ENCODE measurements around the gene DLG5. TPM values are rescaled to one million over a fixed set of nuclear protein-coding genes. Genes with fewer than 3 reads are reported as not detected.

The DLG5 gene
- total RNA-seq, 4 donors from 2014 or later, result 45.4 to 92.4 (median 61.2) TPM

DNA sequence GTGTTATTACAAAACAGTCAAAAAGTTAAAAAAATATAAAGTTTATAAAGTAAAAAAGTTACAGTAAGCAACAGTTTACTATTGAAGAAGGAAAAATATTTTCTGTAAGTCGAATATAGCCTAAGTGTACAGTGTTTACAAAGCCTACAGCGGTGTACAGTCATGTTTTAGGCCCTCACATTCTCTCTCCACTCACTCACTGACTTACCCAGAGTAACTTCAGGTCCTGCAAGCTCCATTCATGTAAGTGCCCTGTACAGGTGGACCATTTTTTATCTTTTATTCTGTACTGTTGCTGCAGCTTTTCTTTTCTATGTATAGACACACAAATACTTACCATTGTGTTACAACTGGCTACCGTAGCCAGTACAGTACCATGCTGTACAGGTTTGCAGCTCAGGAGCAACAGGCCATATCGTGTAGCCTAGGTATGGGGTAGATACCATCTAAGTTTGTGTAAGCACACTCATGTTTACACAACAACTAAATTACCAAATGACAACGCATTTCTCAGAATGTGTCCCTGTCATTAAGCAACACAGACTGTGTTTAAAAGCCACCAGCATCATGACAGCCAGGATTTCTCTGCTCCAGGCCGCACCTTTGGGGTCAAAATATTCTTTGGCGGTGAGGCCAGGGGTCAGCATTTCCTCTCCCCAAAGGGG lies 67.2 kb downstream of the DLG5 start:
- Histone ChIP-seq H3K4me1 (peaks cover 31 to 62% of the 10 kb centered on the region in 2 donors), H3K27ac (peak overlapping the region; percentile 18 to 74 (median 55)), H3K36me3 (no peaks in the 10 kb centered on the region), H3K27me3 (no peaks in the 10 kb centered on the region), H3K4me3 (replicated peaks in 1 of 3) (no peak overlapping the region), H3K9me3 (no peaks in the 10 kb centered on the region)
- intact Hi-C loops (cut with DNase I), result no loop called here
- DNase-seq, result no peak
- 83 to 84% methylated on average over 7 of the region's 7 CpGs for WGBS, 2 donors
- TF ChIP-seq, protein P1, sequence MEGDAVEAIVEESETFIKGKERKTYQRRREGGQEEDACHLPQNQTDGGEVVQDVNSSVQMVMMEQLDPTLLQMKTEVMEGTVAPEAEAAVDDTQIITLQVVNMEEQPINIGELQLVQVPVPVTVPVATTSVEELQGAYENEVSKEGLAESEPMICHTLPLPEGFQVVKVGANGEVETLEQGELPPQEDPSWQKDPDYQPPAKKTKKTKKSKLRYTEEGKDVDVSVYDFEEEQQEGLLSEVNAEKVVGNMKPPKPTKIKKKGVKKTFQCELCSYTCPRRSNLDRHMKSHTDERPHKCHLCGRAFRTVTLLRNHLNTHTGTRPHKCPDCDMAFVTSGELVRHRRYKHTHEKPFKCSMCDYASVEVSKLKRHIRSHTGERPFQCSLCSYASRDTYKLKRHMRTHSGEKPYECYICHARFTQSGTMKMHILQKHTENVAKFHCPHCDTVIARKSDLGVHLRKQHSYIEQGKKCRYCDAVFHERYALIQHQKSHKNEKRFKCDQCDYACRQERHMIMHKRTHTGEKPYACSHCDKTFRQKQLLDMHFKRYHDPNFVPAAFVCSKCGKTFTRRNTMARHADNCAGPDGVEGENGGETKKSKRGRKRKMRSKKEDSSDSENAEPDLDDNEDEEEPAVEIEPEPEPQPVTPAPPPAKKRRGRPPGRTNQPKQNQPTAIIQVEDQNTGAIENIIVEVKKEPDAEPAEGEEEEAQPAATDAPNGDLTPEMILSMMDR (IDR thresholded peaks at IDR 0.05), result no peak
- TF ChIP-seq POLR2A (IDR thresholded peaks at IDR 0.05), result no peak

DNA sequence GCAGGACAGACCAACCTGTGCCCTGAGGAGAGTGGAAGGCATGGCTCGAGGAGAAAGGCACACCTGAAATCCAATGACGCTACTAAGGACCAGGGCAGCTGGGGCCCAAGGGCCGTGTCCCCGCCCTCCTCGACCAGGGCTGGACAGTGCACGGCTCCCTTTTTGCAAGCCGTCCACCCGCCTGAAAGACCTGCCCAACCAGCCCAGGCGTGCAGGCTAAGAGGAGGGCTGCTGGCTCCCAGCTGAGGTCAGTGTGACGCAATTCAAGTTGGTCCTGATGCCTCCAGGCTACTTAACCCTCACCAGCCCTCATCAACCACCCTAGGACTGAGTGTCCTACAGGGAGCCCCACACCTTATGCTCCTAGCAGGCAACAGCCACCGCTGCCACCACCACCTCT lies 69.3 kb downstream of the DLG5 start:
- Histone ChIP-seq H3K27me3 (no peaks in the 10 kb centered on the region), H3K4me1 (peaks cover 31 to 56% of the 10 kb centered on the region in 2 donors), H3K9me3 (no peaks in the 10 kb centered on the region), H3K4me3 (replicated peaks in 1 of 3) (no peak overlapping the region), H3K27ac (peak overlapping the region; percentile 55 to 74 (median 61)), H3K36me3 (peaks cover 0 to 7% of the 10 kb centered on the region in 2 donors)
- DNase-seq, result peak; percentile 88
- intact Hi-C loops (cut with DNase I), result no loop called here
- peak in 1 of 2 donors; percentile 47 for TF ChIP-seq POLR2A (IDR thresholded peaks at IDR 0.05)
- TF ChIP-seq, protein P1 (IDR thresholded peaks at IDR 0.05), result no peak
- WGBS, 2 donors, result 24 to 61% methylated on average over 6 to 10 of the region's 11 CpGs

DNA sequence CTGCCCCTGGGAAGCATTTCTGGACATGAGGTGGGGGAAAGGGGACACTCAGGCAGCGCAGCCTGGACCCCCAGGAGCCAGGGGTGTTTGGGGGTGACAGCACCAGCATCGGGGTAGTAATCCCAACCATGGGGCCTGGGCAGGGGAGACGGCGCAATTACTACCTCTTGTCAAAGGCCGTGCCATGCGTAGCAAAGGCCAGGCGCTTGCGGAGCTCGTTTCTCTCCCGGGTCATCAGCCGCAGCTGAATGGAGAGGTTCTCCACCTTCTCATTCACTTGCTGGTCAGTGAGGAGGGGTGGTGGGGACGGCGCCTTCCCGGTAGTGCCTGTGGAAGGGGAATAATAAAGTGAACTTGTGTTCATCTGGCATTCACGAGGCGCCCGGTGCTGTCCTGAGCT lies 70.0 kb downstream of the DLG5 start:
- peaks cover 31 to 53% of the 10 kb centered on the region in 2 donors for H3K4me1 ChIP-seq
- TF ChIP-seq, protein P1 (IDR thresholded peaks at IDR 0.05), result no peak
- no peak for TF ChIP-seq POLR2A (IDR thresholded peaks at IDR 0.05)
- no peaks in the 10 kb centered on the region for H3K27me3 ChIP-seq
- peak overlapping the region; percentile 55 to 74 (median 61) for H3K27ac ChIP-seq
- peaks cover 0 to 7% of the 10 kb centered on the region in 2 donors for H3K36me3 ChIP-seq
- intact Hi-C loops (cut with DNase I), result no loop called here
- no peak for DNase-seq
- no peak overlapping the region for H3K4me3 ChIP-seq (replicated peaks in 1 of 3)
- no peaks in the 10 kb centered on the region for H3K9me3 ChIP-seq
- WGBS, 2 donors, result 87 to 91% methylated on average over 14 to 17 of the region's 17 CpGs

GRCh38 chr10:77855404-77856155 lies 71.0 kb downstream of the DLG5 start:
- intact Hi-C loops (cut with DNase I), result no loop called here
- H3K27ac ChIP-seq, result peak overlapping the region; percentile 30 to 74 (median 55)
- DNase-seq, result peak in 1 of 2 donors; percentile 43
- H3K27me3 ChIP-seq, result no peaks in the 10 kb centered on the region
- peaks cover 31 to 45% of the 10 kb centered on the region in 2 donors for H3K4me1 ChIP-seq
- 28 to 55% methylated on average over 5 of the region's 5 CpGs for WGBS, 2 donors
- TF ChIP-seq POLR2A (IDR thresholded peaks at IDR 0.05), result no peak
- TF ChIP-seq, protein P1 (IDR thresholded peaks at IDR 0.05), result no peak
- H3K9me3 ChIP-seq, result no peaks in the 10 kb centered on the region
- peaks cover 6 to 10% of the 10 kb centered on the region in 2 donors for H3K36me3 ChIP-seq
- no peak overlapping the region for H3K4me3 ChIP-seq (replicated peaks in 1 of 3)

DNA sequence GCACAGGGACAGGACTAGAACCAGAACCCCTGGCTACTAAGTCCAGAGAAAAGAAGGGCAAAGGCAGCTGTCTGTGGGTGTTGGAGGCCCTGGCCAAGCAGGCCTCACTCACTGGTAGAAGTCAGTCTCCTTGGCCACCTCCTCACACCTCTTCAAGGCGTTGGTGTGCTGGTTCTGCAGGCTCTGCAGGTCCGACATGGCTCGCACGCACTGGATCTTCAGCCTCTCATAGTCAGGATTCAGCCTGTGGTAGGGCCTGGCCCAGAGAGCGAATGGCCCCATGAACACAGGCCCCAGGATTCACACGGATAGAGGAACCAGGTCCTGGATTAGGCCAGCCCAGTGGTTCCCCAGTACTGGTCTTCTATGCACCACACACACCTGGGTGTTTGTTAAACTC lies 72.4 kb downstream of the DLG5 start:
- intact Hi-C loops (cut with DNase I), result no loop called here
- Histone ChIP-seq H3K4me1 (peaks cover 27 to 33% of the 10 kb centered on the region in 2 donors), H3K9me3 (no peaks in the 10 kb centered on the region), H3K36me3 (peaks cover 6 to 10% of the 10 kb centered on the region in 2 donors), H3K27me3 (no peaks in the 10 kb centered on the region), H3K4me3 (replicated peaks in 1 of 3) (no peak overlapping the region), H3K27ac (peak overlapping the region in 1 of 3 donors; percentile 74)
- no peak for DNase-seq
- 96 to 100% methylated on average over 4 to 5 of the region's 6 CpGs for WGBS, 2 donors
- TF ChIP-seq POLR2A (IDR thresholded peaks at IDR 0.05), result no peak
- TF ChIP-seq, protein P1 (IDR thresholded peaks at IDR 0.05), result no peak

Data from thyroid gland (tissue), 4 donors.